ENCODE measurements around the gene GTPBP4.

- TF ChIP-seq CTCF (IDR thresholded peaks at IDR 0.05; ENCODE audit: low read depth, low read length, missing input control), result no peak
- no peak for TF ChIP-seq YY1 (IDR thresholded peaks at IDR 0.05)
- no peak for TF ChIP-seq EGR1 (IDR thresholded peaks at IDR 0.05; ENCODE audit: low read depth in 2 of 2)
- TF ChIP-seq FOXA2 (IDR thresholded peaks at IDR 0.05), result no peak
- TF ChIP-seq NR2F2 (IDR thresholded peaks at IDR 0.05), result no peak
- TF ChIP-seq TAF1 (conservative IDR thresholded peaks at IDR 0.05), result no peak
- TF ChIP-seq ZBTB33 (IDR thresholded peaks at IDR 0.05), result no peak
- no peak for TF ChIP-seq REST (IDR thresholded peaks at IDR 0.05)
- no peak for TF ChIP-seq GABPA (IDR thresholded peaks at IDR 0.05 in 1 of 2, conservative IDR thresholded peaks at IDR 0.05 in 1 of 2)
- no peak for TF ChIP-seq RXRA (IDR thresholded peaks at IDR 0.05)
- no peak for TF ChIP-seq ATF3 (IDR thresholded peaks at IDR 0.05)
- no peak for TF ChIP-seq RAD21 (IDR thresholded peaks at IDR 0.05)
These were observed 14.0 kb upstream of the GTPBP4 start for GRCh38 chr10:974038-974784.
